ENCODE measurements around the gene NT5C.
"Not testable (repeated sequence)": the region's sequence is repeated elsewhere in the genome, so short reads cannot be mapped to it uniquely, and the experiment has no call there.

NT5C gene

DNA sequence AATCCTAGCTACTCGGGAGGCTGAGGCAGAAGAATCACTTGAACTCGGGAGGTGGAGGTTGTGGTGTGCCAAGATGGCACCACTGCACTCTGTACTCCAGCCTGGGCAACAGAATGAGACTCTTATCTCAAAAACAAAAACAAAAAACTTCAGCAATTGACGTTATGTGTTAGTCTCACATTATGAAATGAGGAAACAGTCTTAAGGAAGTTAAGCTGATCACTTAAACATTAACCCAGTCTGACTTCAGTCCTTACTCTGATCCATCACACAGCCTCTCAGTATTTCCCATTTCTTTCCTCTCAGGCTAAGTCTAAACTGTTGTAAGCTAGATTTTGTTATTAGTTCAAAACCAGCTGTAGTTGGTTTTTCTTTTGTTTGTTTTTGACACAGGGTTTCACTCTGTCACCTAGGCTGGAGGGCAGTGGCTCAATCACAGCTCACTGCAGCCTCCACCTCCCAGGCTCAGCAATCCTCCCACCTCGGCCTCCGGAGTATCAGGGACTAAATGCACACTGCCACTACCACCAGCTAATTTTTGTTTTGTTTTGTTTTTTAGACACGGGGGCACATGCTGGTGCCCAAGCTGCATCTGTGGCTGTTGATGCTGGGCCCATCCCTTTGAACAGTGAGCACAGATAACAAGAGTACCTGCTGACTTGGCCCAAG, 16.5 kb upstream of the NT5C start:
- in situ Hi-C loops (cut with HindIII; ENCODE audit: low pct_ligation_motif_present, low sequenced_read_pairs), result no loop called here
- Histone ChIP-seq H3K27me3 (replicated peaks) (no peaks in the 10 kb centered on the region), H3K4me3 (ENCODE audit: low read depth, low read length) (no peak overlapping the region), H3K27ac (no peak overlapping the region), H3K36me3 (replicated peaks) (peaks cover 52% of the 10 kb centered on the region)
- no peak for DNase-seq
- TF ChIP-seq, protein P1, sequence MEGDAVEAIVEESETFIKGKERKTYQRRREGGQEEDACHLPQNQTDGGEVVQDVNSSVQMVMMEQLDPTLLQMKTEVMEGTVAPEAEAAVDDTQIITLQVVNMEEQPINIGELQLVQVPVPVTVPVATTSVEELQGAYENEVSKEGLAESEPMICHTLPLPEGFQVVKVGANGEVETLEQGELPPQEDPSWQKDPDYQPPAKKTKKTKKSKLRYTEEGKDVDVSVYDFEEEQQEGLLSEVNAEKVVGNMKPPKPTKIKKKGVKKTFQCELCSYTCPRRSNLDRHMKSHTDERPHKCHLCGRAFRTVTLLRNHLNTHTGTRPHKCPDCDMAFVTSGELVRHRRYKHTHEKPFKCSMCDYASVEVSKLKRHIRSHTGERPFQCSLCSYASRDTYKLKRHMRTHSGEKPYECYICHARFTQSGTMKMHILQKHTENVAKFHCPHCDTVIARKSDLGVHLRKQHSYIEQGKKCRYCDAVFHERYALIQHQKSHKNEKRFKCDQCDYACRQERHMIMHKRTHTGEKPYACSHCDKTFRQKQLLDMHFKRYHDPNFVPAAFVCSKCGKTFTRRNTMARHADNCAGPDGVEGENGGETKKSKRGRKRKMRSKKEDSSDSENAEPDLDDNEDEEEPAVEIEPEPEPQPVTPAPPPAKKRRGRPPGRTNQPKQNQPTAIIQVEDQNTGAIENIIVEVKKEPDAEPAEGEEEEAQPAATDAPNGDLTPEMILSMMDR (IDR thresholded peaks at IDR 0.05; ENCODE audit: low read depth, low read length, missing control alignments), result no peak

DNA sequence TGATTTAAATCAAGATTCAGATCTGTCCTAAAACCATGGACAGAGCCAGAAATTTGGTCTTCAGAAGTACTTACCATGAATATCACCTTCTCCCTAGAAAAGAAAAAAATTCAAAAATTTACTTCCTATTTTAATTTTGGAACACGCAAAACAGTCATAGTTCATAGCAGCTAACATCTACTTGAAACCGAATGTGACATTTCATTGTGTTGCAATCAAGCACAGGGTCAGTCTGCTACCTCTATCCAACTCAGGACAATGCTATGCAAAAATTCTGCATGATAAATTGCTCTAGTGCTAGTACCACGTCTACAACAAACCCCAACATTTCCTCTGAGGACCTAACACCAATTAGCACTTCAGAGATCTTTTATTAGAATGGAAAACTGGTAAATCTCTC, 15.1 kb upstream of the NT5C start:
- H3K27ac ChIP-seq, result no peak overlapping the region
- no peak for DNase-seq
- peaks cover 63% of the 10 kb centered on the region for H3K36me3 ChIP-seq (replicated peaks)
- TF ChIP-seq, protein P1 (IDR thresholded peaks at IDR 0.05; ENCODE audit: low read depth, low read length, missing control alignments), result no peak
- H3K4me3 ChIP-seq (ENCODE audit: low read depth, low read length), result no peak overlapping the region
- no peaks in the 10 kb centered on the region for H3K27me3 ChIP-seq (replicated peaks)
- in situ Hi-C loops (cut with HindIII; ENCODE audit: low pct_ligation_motif_present, low sequenced_read_pairs), result no loop called here

DNA sequence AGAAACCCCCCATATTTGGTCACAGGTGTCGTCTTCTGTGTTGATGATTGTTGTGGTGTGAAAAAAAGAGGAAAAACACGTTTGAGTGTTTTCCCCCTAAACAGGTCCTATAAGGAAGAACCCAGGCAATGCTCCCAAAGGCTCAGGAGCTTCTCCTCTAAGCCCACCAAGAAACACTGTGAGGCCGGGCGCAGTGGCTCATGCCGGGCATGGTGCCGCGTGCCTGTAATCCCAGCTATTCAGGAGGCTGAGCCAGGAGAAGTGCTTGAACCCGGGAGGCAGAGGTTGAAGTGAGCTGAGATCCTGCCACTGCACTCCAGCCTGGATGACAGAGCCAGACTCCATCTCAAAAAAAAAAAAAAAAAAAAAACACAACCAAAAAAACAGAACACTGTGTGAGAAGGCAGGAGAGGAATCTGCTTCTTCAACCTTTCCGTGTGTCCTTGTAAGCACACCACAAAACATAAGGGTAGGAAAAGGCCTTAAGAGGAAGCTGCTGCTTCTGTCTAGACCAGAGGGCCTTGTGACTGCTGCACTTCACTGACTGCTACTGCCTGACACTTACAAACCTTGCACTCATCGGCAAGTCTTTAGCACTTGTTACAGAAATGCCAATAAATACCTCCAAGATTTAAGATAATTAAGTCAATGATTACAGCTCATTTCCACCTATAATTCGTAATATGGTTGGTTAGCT, 13.4 kb upstream of the NT5C start:
- in situ Hi-C loops (cut with HindIII; ENCODE audit: low pct_ligation_motif_present, low sequenced_read_pairs), result no loop called here
- no peak overlapping the region for H3K4me3 ChIP-seq (ENCODE audit: low read depth, low read length)
- no peaks in the 10 kb centered on the region for H3K27me3 ChIP-seq (replicated peaks)
- peaks cover 70% of the 10 kb centered on the region for H3K36me3 ChIP-seq (replicated peaks)
- TF ChIP-seq, protein P1 (IDR thresholded peaks at IDR 0.05; ENCODE audit: low read depth, low read length, missing control alignments), result no peak
- H3K27ac ChIP-seq, result no peak overlapping the region
- DNase-seq, result no peak

DNA sequence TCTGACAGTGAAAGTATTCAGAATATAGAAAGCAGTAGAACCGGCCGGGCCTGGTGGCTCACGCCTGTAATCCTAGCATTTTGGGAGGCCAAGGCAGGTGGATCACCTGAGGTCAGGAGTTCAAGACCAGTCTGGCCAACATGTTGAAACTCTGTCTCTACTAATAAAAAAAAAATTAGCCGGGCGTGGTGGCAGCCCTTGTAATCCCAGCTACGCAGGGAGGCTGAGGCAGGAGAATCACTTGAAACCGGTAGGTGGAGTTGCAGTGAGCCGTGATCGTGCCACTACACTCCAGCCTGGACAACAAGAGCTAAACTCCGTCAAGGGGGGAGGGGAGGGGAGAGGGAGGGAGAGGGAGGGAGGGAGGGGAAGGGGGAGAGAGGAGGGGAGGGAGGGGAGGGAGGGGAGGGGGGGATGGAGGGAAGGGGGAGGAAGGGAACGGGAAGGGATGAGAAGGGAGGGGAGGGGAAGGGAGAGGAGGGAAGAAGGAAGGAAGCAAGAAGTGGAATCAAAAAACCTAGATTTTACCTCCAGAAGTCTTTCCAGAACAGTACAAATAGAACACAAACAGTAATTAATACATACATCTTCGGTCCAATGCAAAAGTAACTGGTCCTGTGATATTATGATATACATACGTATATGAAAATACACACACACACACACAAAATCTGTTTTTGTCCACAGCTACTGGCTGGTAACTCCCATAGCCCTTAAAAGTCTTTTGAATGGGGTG, 10.9 kb upstream of the NT5C start:
- in situ Hi-C loops (cut with HindIII; ENCODE audit: low pct_ligation_motif_present, low sequenced_read_pairs), result no loop called here
- H3K36me3 ChIP-seq (replicated peaks), result peaks cover 62% of the 10 kb centered on the region
- no peaks in the 10 kb centered on the region for H3K27me3 ChIP-seq (replicated peaks)
- no peak for DNase-seq
- no peak overlapping the region for H3K27ac ChIP-seq
- TF ChIP-seq, protein P1 (IDR thresholded peaks at IDR 0.05; ENCODE audit: low read depth, low read length, missing control alignments), result no peak
- no peak overlapping the region for H3K4me3 ChIP-seq (ENCODE audit: low read depth, low read length)

DNA sequence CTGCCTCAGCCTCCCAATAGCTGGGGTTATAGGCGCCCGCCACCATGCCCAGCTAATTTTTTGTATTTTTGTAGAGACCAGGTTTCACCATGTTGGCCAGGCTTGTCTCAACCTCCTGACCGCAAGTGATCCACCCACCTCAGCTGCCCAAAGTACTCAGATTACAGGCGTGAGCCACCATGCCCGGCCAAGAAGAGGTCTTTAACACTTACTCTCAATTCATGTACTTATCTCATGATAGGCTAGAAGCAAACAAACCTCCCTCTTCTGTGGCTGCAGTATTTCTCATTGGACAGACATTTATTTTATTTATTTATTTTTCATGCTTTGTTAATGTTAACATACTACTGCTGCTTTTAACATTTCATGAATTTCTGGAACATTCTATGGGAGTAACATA, 7.0 kb upstream of the NT5C start:
- Histone ChIP-seq H3K27me3 (replicated peaks) (no peaks in the 10 kb centered on the region), H3K36me3 (replicated peaks) (peaks cover 35% of the 10 kb centered on the region), H3K27ac (no peak overlapping the region), H3K4me3 (ENCODE audit: low read depth, low read length) (no peak overlapping the region)
- TF ChIP-seq, protein P1 (IDR thresholded peaks at IDR 0.05; ENCODE audit: low read depth, low read length, missing control alignments), result no peak
- in situ Hi-C loops (cut with HindIII; ENCODE audit: low pct_ligation_motif_present, low sequenced_read_pairs), result no loop called here
- no peak for DNase-seq

DNA sequence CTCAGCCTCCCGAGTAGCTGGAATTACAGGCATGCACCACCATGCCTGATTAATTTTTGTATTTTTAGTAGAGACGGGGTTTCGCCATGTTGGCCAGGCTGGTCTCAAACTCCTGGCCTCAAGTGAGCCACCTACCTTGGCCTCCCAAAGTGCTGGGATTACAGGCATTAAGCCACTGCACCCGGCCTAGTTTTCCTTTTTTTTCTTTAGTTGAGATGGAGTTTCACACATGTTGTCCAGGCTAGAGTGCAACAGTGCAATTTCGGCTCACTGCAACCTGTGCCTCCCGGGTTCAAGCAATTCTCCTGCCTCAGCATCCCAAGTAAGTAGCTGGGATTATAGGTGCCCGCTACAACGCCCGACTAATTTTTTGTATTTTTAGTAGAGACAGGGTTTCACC, 6.2 kb upstream of the NT5C start:
- H3K27ac ChIP-seq; in situ Hi-C loops (cut with HindIII; ENCODE audit: low pct_ligation_motif_present, low sequenced_read_pairs); H3K27me3 ChIP-seq (replicated peaks); DNase-seq; H3K4me3 ChIP-seq (ENCODE audit: low read depth, low read length): not testable (repeated sequence)
- H3K36me3 ChIP-seq (replicated peaks), result peaks cover 27% of the 10 kb centered on the region
